Frontal cortex (tissue), 4 donors: ENCODE data around the gene SPATS2. TPM values are rescaled to one million over a fixed set of nuclear protein-coding genes. Genes with fewer than 3 reads are reported as not detected.
A peak's percentile ranks its signal among the peaks of the same experiment; 100 is the strongest.

ENCODE experiments used
- DNase-seq, 2 donors: peaks; one replicate each; pipeline ENCODE4 v3.0.0; 2012; ENCODE audit warnings: low spot score in 2 of 2
- FAIRE-seq: peaks from 2 replicates; lab custom pipeline; 2012; peaks lifted over from hg19 to GRCh38; lab: Jason Lieb, UNC
- total RNA-seq: library from RNA; depleted of rRNA; stranded (reverse); fragments of >200 nt; gene quantifications from one replicate; pipeline ENCODE4 v1.2.3, GENCODE V29; 2014
- donor health status: control.
- donor health status: control.
- donor health status: control.

SPATS2 gene
- total RNA-seq, 1 donor from 2014 or later: 50.5 TPM

GRCh38 chr12:49335118-49335954 lies 31.9 kb upstream of the SPATS2 start:
- DNase-seq (peak in 1 of 2 donors; percentile 36), FAIRE-seq (no peak)

GRCh38 chr12:49335955-49336644 lies 31.2 kb upstream of the SPATS2 start:
- FAIRE-seq (no peak), DNase-seq (no peak)

GRCh38 chr12:49336645-49337584 lies 30.3 kb upstream of the SPATS2 start, which contains the start of gene C1QL4:
C1QL4 (minus strand) TSS chr12:49337188; CDS start chr12:49336477, 711 bp downstream.
- peak; percentile 85 to 91 for DNase-seq
- FAIRE-seq: no peak

GRCh38 chr12:49338830-49339463 lies 28.3 kb upstream of the SPATS2 start:
- DNase-seq: no peak
- no peak for FAIRE-seq

GRCh38 chr12:49339464-49339861 lies 27.8 kb upstream of the SPATS2 start:
- FAIRE-seq (no peak), DNase-seq (no peak)

- DNase-seq: no peak
Observed at GRCh38 chr12:49340095-49340870, 27.0 kb upstream of the SPATS2 start.

GRCh38 chr12:49340971-49341776 lies 26.1 kb upstream of the SPATS2 start:
- FAIRE-seq: no peak

More at GRCh38 chr12:49340095-49340870, 27.0 kb upstream of the SPATS2 start:
- no peak for FAIRE-seq

GRCh38 chr12:49341777-49342065 lies 25.5 kb upstream of the SPATS2 start:
- DNase-seq (no peak), FAIRE-seq (no peak)

More at GRCh38 chr12:49340971-49341776, 26.1 kb upstream of the SPATS2 start:
- no peak for DNase-seq

- no peak for FAIRE-seq
- peak; percentile 72 to 78 for DNase-seq
Observed at GRCh38 chr12:49342066-49342913, 25.0 kb upstream of the SPATS2 start.

GRCh38 chr12:49342914-49343731 lies 24.1 kb upstream of the SPATS2 start:
- FAIRE-seq (no peak), DNase-seq (peak in 1 of 2 donors; percentile 47)

- FAIRE-seq (no peak), DNase-seq (no peak)
Observed at GRCh38 chr12:49344486-49345050, 22.7 kb upstream of the SPATS2 start.

GRCh38 chr12:49345051-49345824 lies 22.0 kb upstream of the SPATS2 start:
- FAIRE-seq (no peak), DNase-seq (peak in 1 of 2 donors; percentile 59)

GRCh38 chr12:49345825-49346658 lies 21.2 kb upstream of the SPATS2 start:
- DNase-seq (no peak), FAIRE-seq (no peak)

GRCh38 chr12:49346659-49347310 lies 20.5 kb upstream of the SPATS2 start, which contains the start of gene DNAJC22:
DNAJC22 (plus strand) TSS chr12:49346888; CDS start chr12:49348873, 1,985 bp downstream.
- FAIRE-seq: no peak
- DNase-seq: peak; percentile 27 to 56
